ENCODE data around the gene SUMO4.

DNA sequence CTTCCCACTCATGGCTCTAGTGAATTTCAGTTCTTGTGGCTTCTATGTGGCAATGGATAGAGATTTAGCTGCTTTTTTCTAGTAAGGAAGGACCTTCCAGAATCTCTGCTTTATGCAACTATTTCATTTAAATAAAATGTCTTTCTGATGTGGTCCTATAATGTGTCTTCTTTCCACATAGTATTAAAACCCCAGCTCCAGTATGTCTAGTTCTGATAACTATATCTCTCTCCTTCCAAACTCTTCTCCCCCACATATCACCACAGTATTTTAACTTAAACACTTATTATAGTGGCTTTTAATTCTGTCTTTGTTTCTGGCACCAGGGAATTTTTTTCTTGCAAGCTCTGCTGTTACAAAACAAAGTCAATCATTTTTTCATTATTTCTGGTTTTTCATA, 40.6 kb upstream of the SUMO4 start:
- TF ChIP-seq, protein P1, sequence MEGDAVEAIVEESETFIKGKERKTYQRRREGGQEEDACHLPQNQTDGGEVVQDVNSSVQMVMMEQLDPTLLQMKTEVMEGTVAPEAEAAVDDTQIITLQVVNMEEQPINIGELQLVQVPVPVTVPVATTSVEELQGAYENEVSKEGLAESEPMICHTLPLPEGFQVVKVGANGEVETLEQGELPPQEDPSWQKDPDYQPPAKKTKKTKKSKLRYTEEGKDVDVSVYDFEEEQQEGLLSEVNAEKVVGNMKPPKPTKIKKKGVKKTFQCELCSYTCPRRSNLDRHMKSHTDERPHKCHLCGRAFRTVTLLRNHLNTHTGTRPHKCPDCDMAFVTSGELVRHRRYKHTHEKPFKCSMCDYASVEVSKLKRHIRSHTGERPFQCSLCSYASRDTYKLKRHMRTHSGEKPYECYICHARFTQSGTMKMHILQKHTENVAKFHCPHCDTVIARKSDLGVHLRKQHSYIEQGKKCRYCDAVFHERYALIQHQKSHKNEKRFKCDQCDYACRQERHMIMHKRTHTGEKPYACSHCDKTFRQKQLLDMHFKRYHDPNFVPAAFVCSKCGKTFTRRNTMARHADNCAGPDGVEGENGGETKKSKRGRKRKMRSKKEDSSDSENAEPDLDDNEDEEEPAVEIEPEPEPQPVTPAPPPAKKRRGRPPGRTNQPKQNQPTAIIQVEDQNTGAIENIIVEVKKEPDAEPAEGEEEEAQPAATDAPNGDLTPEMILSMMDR (conservative IDR thresholded peaks at IDR 0.05 in 1 of 2, IDR thresholded peaks at IDR 0.05 in 1 of 2; ENCODE audit: low read depth in 1 of 2, low read length in 2 of 2), result no peak
- no peak for TF ChIP-seq EZH2 (IDR thresholded peaks at IDR 0.05; ENCODE audit: low read length, missing control alignments)
